ENCODE measurements around the gene NMU.

- TF ChIP-seq POLR2AphosphoS5 (IDR thresholded peaks at IDR 0.05; ENCODE audit: low read depth, low read length) (no peak), TAF1 (IDR thresholded peaks at IDR 0.05; ENCODE audit: borderline replicate concordance, insufficient read depth, low read length) (no peak), SIN3A (IDR thresholded peaks at IDR 0.05; ENCODE audit: borderline replicate concordance, insufficient read depth, low read length) (no peak), REST (IDR thresholded peaks at IDR 0.05; ENCODE audit: insufficient read depth in 1 of 2, low read depth in 2 of 2, low read length in 2 of 2) (no peak), FOXP2 (optimal IDR thresholded peaks at IDR 0.05; ENCODE audit: borderline replicate concordance, extremely low read depth, extremely low read length, insufficient read depth) (no peak)
Observed at GRCh38 chr4:55636656-55636999, 530 bp upstream of the NMU start.
